GM18868 (cell line): Measurements from ENCODE around the gene RGS13.

ENCODE experiments used
- ATAC-seq: cut with Tn5 transposase; IDR thresholded peaks from one replicate; pipeline ENCODE4 v1.9.1; 2021; ENCODE audit warnings: mild to moderate bottlenecking, moderate library complexity; ENCODE audit not compliant: unreplicated experiment

RGS13 gene

GRCh38 chr1:192635939-192636338 is at the start of gene RGS13:
Gene RGS13 (plus strand): TSS chr1:192636147. CDS start chr1:192644335, 8,188 bp downstream.
- no peak for ATAC-seq

GRCh38 chr1:192587386-192588266 is 48.3 kb upstream of the RGS13 start:
- ATAC-seq, result no peak

- no peak for ATAC-seq
These were observed 47.4 kb upstream of the RGS13 start for GRCh38 chr1:192588546-192588945.

- ATAC-seq, result no peak
These were observed 46.1 kb upstream of the RGS13 start for GRCh38 chr1:192589813-192590212.

GRCh38 chr1:192592517-192592916 is 43.4 kb upstream of the RGS13 start:
- ATAC-seq, result no peak

GRCh38 chr1:192592981-192593708 is 42.8 kb upstream of the RGS13 start:
- no peak for ATAC-seq

- ATAC-seq, result no peak
These were observed 40.6 kb upstream of the RGS13 start for GRCh38 chr1:192595299-192595698.

GRCh38 chr1:192598589-192598988 is 37.4 kb upstream of the RGS13 start:
- ATAC-seq, result peak; percentile 21

- no peak for ATAC-seq
These were observed 35.7 kb upstream of the RGS13 start for GRCh38 chr1:192600275-192600674.

- peak; percentile 76 for ATAC-seq
These were observed 34.8 kb upstream of the RGS13 start for GRCh38 chr1:192601143-192601542.

GRCh38 chr1:192601567-192601966 is 34.4 kb upstream of the RGS13 start:
- peak; percentile 43 for ATAC-seq

- no peak for ATAC-seq
These were observed 33.2 kb upstream of the RGS13 start for GRCh38 chr1:192602757-192603156.

GRCh38 chr1:192603218-192603787 is 32.6 kb upstream of the RGS13 start:
- no peak for ATAC-seq

GRCh38 chr1:192604979-192605620 is 30.8 kb upstream of the RGS13 start:
- ATAC-seq, result peak; percentile 33

GRCh38 chr1:192608671-192609070 is 27.3 kb upstream of the RGS13 start:
- no peak for ATAC-seq

- ATAC-seq, result peak; percentile 96
These were observed 26.6 kb upstream of the RGS13 start for GRCh38 chr1:192609110-192610079.

GRCh38 chr1:192610112-192610889 is 25.6 kb upstream of the RGS13 start:
- no peak for ATAC-seq

GRCh38 chr1:192615055-192615454 is 20.9 kb upstream of the RGS13 start:
- ATAC-seq, result peak; percentile 59

GRCh38 chr1:192620071-192620635 is 15.8 kb upstream of the RGS13 start:
- no peak for ATAC-seq
